NCI-H1436 treated with DMSO at 0.1 percent for 48 hours (cell line): ENCODE results near the gene NIM1K.
"Not testable (repeated sequence)": the region's sequence is repeated elsewhere in the genome, so short reads cannot be mapped to it uniquely, and the experiment has no call there.

Experiments
- DNase-seq: peaks from one replicate; lab custom pipeline; 2025; lab: John Stamatoyannopoulos, UW

NIM1K gene

DNA sequence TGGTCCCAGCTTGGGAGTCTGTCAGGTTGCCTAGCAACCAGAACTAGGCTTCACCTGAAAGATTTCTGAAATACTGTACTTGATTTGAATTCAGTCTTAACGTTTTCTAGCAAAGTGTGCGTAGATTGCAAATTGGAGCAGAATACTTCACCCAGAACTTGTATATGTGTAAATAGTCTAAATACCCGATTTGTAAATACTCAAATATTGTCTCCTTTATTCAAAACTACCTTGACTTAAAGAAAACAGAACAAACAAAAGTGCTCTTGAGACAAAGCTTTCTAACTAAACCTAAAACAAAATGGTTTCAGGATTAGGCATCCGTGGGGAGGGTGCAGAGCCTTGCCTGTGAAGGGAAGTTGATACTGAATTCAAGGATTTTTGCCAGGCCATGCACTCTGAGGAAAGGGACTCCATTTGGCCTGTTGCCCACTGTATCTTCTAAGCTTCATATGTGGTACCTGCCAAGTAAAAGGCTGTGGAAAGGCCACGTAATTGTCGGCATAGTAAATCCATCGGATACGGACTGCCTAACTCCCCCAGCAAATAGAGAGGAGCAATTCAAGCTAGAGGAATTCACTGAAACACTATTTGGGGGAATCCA, 121.9 kb downstream of the NIM1K start:
- no peak for DNase-seq

DNA sequence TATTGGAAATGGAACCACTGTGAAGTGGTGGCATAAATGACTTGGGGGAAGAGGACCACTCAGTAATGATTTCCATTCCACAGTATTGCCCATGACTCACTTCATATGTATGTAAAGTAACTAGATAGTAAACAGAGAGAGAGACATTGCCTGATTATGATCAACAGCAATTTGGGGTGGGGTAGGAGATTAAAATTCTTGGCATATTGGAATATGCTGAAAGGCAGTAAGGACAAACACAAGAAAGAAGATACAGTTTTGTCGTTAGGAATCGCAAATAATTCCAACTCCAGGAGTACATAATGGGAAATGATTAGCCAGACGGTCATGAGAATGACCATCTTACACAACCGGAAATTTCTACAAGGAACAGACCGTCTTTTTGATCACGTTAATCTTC, 122.7 kb downstream of the NIM1K start:
- DNase-seq = no peak

GRCh38 chr5:43315263-43315662, 123.2 kb downstream of the NIM1K start:
- no peak for DNase-seq

DNA sequence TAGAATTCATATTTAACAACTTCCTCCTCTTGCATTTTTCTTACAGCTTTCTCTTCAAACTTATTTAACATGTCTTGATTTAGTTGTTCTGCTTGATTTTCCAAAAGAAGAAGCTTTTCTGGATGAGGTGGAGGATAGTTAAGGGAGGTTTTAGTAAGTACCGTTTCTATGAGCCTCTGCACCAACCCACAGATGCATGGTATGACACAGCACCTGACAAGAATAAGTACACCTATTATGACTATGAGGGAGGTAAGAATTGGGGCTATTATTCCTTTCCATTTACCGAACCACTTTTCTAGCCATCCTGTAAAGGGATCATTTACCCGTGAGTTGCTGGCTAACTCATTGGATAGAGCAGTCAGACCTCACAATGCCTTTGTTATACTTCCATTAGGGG, 123.7 kb downstream of the NIM1K start:
- peak; percentile 58 for DNase-seq

GRCh38 chr5:43316421-43316820, 124.4 kb downstream of the NIM1K start:
- DNase-seq = no peak

GRCh38 chr5:43320846-43321245, 128.8 kb downstream of the NIM1K start:
- no peak for DNase-seq

- DNase-seq = not testable (repeated sequence)
Observed at GRCh38 chr5:43323488-43323887, 131.5 kb downstream of the NIM1K start.

- not testable (repeated sequence) for DNase-seq
Observed at GRCh38 chr5:43325624-43326023, 133.6 kb downstream of the NIM1K start.
